CD4-positive, alpha-beta T cell treated with Interleukin-10 for 1 hour (primary cell): ENCODE results near the gene RAB8B.

ENCODE experiments used
- DNase-seq: peaks from one replicate; pipeline ENCODE4 v3.0.0-alpha.2; 2020

RAB8B gene

DNA sequence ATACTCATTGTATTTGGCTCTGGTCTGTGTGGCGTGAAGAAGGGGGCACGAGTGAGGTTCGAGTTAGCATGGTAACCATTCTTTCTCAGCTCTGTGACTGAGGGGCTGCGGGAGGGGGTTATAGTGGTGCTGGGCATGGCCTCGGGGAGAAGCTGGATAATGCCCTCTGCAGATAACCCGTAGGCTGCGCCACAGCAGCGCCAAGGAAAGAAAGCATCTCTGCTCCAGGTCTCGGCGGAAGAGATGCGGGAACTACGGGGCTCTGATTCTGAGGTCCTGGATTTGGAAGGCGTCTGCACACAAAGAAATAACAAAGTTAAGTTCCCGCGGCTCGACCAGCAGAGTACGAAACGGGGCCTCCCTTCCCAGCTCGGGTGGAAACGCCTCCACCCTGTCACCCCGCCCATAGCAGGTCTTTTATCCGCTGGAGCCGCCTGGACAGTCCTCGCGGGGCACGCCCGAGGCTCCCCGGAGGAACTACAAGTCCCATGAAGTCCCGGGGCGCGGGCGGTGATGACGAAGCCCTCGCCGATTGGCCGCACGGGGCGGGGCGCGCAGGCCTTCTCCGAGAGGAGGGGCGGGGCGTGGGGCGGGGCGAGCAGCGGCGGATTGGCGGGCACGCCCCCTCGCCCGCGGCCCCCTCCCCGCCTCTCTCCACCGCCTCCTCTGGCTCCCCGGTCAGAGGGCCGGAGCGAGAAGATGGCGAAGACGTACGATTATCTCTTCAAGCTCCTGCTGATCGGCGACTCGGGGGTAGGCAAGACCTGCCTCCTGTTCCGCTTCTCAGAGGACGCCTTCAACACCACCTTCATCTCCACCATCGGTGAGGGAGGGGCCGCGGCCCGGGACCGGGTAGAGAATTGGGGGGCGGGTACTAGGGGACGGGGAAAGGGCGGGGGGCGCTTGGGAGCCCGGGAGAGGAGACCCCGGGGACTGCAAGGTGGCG, at the start of gene RAB8B:
Gene RAB8B, plus strand, starts transcription at position 681 of the 946 bp plus-strand sequence. Its CDS starts 19 bp downstream, at position 700.
- DNase-seq, result peak; percentile 96

DNA sequence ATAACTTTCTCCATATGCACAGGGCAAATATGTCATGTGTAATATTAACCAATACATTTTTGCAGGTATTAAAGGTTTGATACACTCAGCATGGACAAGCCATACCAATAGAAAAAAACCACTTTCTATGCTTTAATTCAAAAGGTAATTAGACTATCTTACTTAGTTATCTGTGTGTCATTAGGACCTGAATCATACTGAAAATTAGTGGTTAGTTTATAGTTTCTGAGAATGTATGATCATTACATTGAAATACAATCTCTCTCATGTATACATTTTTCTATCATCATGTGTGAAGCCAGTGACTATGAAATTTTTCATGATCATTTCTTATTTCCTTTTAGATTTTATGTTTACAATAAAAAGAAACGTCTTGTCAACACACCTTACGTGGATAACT, 48.5 kb upstream of the RAB8B start:
- no peak for DNase-seq

DNA sequence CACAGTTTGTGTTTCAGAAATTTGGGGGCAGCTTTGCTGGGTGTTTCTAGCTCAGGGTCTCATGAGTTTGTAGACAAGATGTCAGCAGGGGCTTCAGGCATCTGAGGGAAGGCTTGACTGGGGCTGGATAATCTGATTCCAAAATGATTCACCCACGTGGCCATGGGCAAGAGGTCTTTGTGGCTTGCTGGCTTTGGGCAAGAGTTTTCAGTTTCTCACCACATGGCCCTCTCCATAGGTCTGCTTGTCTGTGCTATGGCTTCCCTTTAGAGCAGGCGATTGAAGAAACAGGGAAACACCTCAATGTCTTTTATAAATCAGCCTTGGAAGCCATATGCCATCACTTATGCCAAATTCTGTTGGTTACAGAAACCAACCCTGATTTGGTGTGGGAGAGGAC, 44.0 kb upstream of the RAB8B start:
- DNase-seq, result no peak

DNA sequence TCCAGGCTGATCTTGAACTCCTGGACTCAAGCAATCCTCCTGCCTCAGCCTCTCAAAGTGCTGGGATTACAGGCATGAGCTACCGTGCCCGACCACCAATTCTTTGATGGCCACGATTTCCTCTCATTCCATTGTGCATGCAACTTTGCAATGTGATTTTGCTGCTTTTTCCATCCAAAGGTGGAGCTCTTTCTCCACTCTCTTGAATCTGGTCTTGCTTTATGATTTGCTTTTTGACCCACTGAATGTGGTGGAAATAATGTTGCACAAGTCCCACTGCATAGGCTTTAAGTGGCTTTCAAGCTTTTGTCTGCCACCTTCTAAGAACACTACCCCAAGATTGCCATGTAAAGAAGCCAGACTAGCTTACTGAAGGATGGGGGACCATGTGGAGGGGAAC, 42.7 kb upstream of the RAB8B start:
- no peak for DNase-seq

DNA sequence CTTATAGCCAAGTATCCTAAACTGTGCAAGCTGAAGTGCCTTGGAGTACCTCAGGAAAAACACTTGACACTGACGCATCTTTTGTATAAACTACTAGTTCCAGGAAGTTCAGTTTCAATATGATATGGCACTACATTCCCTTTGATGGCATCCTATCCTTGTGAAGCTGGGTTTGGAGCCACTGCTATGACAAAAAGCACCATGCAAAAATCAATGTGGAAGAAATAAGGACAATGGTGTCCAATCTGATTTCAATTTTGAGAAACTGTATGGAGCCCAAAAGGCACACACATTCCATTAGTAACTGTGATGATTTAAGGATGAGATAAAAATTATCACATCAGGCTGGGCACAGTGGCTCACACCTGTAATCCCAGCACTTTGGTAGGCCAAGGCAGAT, 37.7 kb upstream of the RAB8B start:
- no peak for DNase-seq

DNA sequence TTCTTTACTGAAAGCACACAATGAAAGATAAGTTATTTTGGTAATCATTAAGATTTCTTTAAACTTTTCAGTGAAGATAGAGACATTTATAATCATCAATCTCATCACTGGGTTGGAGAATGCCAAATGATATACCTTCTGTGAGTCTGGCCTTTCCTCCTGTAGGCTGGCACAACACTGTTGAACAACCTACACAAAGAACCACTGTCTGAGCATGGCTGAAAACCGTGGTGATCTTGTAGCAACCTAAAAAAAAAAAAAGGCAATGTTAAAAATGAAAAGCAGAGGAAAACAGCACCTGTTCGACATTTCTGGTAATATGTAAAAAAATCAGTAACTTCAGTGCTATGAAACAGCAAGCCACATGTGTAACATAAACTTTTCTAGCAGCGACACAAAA, 33.9 kb upstream of the RAB8B start:
- no peak for DNase-seq

DNA sequence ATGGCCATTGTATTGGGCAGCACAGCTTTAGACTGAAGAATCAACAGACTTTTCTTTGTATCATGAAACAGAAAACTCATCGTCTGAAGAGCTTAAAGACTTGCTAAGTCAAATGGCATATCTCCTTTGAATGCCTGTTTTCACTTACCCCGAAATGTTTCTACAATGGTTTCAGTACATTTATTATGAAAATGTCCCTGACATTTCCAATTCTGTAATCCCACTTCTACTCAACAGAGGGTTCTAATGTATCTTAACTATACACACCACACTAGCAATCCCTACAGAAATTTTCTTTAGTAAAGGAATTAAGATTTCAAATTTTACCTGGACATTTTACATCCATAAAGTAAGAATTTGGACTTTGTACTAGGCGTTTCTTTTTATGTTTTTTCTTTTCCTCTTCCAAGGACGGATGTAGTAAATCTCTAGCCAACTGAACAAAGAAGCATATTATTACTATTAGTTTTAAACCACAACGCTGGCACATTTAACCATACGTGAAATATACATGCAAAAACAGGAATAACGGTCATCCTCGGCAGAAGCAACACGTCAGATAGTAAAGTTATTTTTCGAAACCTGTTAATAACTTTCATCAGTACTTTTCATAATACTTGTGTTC, 33.2 kb upstream of the RAB8B start:
- DNase-seq, result no peak

DNA sequence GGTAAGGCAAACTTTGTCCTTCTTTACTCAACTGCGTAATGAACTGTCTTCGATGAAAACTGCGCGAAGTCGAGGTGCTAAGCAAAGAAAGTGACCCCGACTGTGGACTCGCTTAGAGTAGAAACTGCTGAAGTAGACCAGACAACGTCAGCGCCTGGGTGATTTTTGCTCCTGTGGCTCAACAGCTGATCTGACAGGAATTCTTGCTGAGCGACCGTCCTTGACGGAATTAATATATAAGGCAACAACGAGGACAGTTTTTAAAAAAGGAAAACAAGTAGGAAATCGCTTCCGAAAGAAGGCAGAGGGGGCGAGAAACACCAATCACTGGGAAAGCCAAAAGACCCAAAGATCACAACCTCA, 32.7 kb upstream of the RAB8B start:
- DNase-seq, result peak; percentile 18

DNA sequence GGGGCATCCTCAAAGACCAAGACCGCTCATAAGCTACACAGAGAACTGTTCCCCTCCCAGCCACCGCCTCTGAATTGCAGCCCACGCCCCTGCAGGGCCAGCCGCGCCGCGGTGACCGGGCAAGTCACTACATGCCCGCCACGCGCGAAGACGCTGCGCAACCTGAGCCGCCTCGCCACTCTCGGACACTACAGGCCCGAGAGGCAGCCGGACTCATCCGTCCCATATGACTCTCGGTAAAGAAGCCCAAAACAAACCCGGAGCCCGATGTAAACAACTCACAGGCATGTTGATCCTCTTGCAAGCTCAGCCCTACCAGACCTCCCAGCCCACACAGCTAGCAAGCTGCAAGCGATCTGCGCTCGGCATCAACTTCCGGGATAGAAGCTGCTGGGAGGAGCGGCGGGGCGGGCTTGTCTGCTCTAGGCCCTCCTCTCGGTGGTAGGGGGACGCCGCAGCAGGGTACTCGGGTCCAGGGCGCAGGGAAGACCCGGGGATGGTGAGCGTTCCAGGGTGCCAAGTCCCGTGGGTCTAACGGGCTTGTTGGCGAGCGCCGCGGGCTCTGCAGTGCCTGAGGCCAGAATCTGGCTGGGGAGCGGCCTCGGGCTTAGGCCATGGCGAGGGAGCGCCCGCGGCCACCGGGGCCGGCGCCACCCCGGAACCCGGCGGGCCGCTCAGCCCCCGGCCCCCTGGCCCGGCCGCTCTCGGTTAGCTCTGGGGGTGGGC, 32.1 kb upstream of the RAB8B start, which contains the start of gene RPS27L:
Gene RPS27L, minus strand, starts transcription at position 360 of the 726 bp plus-strand sequence. Its CDS starts 72 bp downstream, at position 288.
- DNase-seq, result peak; percentile 87

DNA sequence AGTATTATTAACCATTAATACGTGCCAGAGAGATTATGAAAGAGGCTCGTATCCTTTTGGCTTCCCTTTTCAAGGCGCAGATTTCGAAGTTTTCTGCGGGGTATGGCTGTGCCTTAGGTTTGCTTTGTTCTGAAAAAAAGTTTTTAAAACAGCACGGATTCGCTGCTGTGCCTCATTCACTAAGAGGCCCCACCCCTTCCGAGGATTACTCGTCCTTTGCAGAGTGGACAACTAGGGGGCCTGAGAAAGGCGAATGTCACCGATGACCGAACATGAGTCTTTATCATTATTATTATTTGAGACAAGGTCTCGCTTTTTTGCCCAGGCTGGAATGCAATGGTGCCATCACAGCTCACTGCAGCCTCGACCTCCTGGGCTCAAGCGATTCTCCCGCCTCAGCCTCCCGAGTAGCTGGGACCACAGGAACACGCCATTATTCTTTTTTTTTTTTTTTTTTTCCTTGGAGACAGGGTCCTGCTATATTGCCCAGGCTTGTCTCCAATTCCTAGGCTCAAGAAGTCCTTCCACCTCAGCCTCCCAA, 31.4 kb upstream of the RAB8B start:
- DNase-seq, result peak; percentile 35

DNA sequence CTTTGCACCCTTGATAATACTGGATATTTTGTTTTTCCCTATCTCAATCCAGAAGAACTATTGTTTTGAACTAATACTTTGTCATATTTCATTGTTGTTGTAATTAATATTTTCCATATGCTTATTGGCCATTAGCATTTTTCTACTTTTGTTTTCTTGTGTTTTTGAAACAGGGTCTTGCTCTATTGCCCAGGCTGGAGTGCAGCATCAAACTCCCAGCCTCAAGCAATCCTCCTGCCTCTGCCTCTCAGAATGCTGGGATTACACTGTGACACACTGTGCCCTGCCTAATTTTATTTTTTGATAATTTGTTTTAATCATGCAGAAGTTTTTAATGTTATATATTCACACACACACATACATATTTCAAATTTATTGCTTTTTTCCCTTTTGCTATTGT, 28.8 kb upstream of the RAB8B start:
- DNase-seq, result no peak

DNA sequence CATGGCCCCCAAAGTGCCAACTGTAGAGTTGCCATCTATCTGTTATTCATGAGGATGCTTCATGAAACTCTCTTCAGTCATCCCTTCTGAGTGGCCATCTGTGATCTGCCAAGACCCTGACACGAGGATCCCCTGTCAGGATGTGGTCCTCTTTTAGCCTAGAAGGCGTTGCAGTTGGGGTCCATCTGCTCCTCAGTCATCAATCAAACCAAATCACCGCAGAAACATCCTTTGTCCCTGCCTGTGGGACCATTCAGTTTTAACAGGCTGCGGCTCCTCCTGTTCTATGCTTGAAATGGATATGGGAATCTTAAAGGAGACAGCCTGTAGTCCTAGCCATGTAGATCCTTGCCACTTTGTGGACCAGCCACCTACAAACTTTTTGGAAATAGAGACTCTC, 26.2 kb upstream of the RAB8B start:
- no peak for DNase-seq

DNA sequence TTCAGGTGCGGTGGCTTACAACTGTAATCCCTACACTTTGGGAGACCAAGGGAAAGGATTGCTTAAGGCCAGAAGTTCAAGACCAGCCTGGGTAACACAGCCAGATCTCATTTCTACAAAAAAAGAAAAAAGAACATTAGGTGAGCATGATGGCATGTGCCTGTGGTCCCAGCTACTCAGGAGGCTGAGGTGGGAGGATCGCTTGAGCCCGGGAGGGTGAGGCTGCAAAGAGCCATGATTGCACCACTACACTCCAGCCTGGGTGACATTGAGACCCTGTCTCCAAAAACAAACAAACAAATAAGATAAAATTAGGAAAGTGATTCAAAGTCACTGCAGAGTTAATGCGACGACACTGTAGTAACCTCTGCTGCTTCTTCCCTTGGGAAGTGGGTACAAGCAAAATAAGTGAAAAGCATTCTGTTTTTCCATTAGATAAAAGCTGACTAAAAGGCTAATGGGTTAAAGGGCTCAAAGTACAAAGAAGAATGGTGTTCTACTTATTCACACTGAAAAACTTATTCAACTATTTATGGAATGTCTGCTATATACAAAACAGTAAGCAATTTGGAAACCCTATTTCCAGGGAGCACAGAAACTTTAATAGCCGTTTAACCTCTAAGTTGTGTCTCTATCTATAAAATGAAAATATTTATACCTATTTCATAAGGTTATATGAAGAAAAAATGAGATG, 24.1 kb upstream of the RAB8B start:
- no peak for DNase-seq

DNA sequence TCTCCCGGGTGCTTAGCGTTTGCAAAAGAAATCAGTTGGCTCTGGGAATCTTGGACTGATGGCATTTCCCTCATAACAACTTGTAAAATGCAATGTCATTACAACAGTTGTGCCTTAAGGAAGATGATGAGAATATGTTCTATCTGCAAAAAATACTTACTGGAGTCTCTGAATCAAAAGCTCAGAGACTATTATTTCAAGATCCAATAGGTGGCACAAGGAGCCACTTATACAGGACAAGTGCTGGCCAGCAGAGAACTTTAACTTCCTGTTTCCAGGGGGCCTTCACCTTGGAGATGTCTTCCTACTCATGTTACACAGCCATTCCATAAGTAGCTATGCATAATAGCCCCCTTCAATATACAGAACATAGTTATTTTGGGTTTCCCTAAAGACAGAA, 23.2 kb upstream of the RAB8B start:
- DNase-seq, result peak; percentile 39

DNA sequence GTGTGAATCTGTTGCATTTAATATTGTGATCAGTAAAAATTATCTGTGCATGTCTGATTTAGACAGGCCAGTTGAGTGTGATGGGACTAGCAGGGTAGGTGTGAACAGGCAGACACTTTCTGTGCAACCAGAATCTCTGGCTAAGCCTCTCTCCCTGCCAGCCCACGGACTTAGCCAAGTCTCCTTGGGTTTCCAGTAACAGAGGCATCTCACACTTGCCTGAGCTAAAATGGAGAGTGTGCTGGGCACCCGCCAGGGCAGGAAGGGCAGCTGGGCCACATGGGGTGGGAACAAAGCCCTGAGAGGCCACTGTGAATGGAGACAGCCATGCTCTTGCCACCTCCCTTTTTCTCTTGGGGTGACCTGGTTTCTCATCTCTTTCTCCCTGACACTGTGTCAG, 19.6 kb upstream of the RAB8B start:
- DNase-seq, result no peak

DNA sequence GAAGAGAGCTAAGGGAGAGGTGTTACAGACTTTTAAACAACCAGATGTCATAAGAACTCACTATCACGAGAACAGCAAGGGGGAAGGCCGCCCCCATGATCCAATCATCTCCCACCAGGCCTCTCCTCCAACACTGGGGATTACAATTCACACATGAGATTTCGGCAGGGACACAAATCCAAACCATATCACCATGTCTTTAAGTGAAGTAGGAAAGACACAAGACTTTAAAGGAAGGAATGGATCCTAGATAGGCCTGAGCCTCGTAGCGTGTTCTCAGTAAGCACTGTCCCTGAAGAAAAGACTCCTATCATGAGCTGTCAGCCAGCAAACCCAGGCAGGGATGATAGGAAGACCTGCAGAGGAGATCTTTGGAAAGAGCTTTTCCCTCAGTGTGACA, 17.0 kb upstream of the RAB8B start:
- no peak for DNase-seq

DNA sequence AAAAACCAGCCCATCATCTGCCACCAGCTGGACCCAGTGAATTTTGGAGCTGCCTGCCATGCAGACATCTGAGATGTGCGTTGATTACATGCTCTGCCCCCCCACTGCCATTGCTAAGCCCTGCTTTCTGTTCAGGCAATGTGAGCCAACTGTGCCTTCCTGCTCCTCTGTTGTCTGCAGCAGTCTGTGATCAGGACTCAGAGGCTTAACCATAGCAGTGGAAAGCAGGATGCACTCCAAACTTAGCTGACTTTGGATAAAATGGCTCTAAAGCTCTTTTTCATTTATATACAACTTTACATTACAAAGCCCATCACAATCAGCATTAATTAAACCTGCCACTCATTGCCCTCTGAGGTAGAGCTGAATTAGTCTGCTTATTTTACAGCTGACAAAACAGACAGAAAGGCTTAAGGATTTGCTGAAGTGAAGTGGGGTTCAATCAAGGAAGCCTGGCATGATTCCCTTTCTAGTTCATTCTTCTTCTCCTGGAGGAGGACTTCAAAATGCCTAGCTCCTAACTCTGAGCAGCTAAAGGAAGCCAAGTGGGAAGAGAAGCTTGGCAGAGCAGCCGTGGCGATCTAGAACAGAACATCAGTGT, 16.5 kb upstream of the RAB8B start:
- DNase-seq, result no peak

DNA sequence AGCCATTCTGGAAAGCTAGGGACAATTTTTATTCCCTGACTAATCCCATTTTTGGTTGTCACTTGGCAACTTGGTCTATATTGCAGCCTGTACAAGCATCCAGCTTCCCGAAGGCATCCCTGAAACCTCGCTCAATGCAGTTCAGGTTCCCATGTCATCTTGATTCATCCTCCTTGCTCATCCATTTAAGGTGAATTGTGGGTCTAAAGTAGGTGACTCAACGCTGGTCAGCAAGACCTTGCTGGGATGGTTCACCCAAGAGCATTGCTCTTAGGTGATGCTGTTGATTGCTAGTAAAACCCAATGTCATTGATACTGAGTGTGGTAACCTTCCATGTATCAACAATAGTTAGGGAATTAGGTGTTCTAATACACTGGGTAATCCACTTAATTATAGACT, 13.1 kb upstream of the RAB8B start:
- DNase-seq, result no peak

DNA sequence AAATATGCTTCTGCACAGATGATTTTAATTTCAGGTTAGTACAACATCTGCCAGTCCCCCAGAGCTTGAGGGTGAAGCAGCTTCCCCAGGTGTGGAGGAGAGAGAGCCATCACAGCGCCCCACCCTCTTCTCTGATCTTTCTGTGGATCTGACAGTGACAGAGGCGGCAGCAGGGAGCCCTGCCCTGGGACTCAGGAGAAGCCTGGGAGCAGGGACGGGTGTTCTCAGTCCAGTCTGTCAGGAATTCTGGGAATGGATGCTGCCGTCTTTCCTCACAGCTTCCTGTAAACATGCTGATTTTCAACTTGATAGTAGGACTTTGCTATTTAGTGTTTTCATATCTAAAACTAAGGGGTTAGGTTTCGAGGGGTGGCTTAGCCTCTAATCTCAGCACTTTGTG, 11.4 kb upstream of the RAB8B start:
- DNase-seq, result no peak

DNA sequence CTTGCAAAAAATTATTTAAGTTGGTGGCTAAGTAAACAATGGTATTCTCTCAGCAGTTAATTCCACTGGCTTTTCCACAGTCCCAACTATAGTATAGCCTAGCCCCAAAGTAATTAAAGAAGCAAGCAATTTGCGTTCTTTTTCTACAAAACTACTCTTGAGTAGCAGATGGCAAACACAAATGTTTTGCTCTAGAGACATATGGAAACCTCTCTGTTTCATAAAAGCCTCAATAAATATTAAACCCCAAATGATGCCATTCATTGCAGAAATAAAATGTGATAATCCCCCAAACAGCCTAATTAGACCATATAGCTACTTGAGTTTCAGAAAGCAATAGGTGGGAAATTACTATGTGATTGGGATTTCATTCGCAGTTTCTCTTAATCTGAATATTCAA, 8.7 kb upstream of the RAB8B start:
- DNase-seq, result no peak

DNA sequence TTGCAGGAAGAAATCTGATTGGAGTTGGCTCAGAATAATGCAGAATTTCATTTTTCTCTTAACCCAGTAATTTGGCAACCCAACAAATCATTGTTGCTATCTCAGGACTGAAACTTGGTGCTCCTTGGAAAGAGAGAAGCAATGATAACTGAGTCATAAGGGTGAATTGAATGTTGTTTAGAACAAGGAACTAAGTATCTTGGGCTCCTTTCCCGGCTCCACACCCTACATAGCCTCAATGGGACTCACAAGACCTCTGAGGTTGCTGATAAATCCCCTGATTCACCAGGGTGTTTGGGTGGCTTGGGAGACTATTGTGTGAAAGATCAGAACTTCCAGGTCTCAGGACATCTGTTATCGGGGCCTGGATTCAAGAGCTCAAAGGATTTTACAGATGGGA, 7.8 kb upstream of the RAB8B start:
- DNase-seq, result no peak

DNA sequence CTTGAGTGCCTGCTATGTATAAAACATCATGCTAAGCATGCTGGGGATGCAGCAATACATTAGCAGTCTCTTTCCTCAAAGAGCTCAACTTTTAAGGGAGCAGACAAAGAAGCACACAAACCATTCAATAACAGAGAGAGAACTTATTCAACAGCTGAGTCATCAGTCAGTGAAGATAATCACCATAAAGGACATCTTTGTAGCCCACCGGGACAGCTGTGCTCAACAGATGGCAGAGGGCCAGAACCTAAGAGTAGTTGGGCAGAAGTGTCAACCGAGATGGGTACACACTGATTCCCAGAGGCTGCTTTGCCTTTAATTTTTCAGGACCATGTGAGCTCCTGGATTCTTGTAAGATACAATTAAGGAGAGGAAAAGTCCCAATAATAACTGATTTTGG, 4.2 kb upstream of the RAB8B start:
- DNase-seq, result no peak
